ENCODE results near the gene TTLL9.
"Not testable (repeated sequence)": the region's sequence is repeated elsewhere in the genome, so short reads cannot be mapped to it uniquely, and the experiment has no call there.

Gene TTLL9

GRCh38 chr20:31915491-31916280 lies 45.3 kb downstream of the TTLL9 start:
- TF ChIP-seq ZFX (IDR thresholded peaks at IDR 0.05): no peak
- no peak for TF ChIP-seq CTCF (conservative IDR thresholded peaks at IDR 0.05)
- no peak overlapping the region for H3K27ac ChIP-seq

- TF ChIP-seq CTCF (conservative IDR thresholded peaks at IDR 0.05) (no peak), ZFX (IDR thresholded peaks at IDR 0.05) (no peak)
- H3K27ac ChIP-seq: no peak overlapping the region
Measured at GRCh38 chr20:31916708-31917107, 46.3 kb downstream of the TTLL9 start.

GRCh38 chr20:31917962-31918412 lies 47.6 kb downstream of the TTLL9 start:
- not testable (repeated sequence) for H3K27ac ChIP-seq

- H3K27ac ChIP-seq: no peak overlapping the region
- TF ChIP-seq CTCF (conservative IDR thresholded peaks at IDR 0.05) (no peak), ZFX (IDR thresholded peaks at IDR 0.05) (no peak)
Measured at GRCh38 chr20:31918466-31919105, 48.2 kb downstream of the TTLL9 start.

- no peak overlapping the region for H3K27ac ChIP-seq
- TF ChIP-seq CTCF (conservative IDR thresholded peaks at IDR 0.05) (no peak), ZFX (IDR thresholded peaks at IDR 0.05) (no peak)
Measured at GRCh38 chr20:31919410-31920155, 49.1 kb downstream of the TTLL9 start.

GRCh38 chr20:31920275-31920855 lies 49.9 kb downstream of the TTLL9 start:
- TF ChIP-seq CTCF (conservative IDR thresholded peaks at IDR 0.05): no peak
- no peak for TF ChIP-seq ZFX (IDR thresholded peaks at IDR 0.05)
- H3K27ac ChIP-seq: no peak overlapping the region

- not testable (repeated sequence) for H3K27ac ChIP-seq
Measured at GRCh38 chr20:31921480-31921879, 51.0 kb downstream of the TTLL9 start.

GRCh38 chr20:31922181-31922580 lies 51.7 kb downstream of the TTLL9 start:
- H3K27ac ChIP-seq: no peak overlapping the region
- TF ChIP-seq CTCF (conservative IDR thresholded peaks at IDR 0.05) (no peak), ZFX (IDR thresholded peaks at IDR 0.05) (no peak)
